Fibroblast of lung (primary cell): Measurements from ENCODE around the gene RNF220. TPM values are rescaled to one million over a fixed set of nuclear protein-coding genes. Genes with fewer than 3 reads are reported as not detected.

Experiments used
- DNase-seq, 2 donors: peaks; one replicate each; pipeline versions ENCODE4 v3.0.0 to v3.0.0-alpha.2; 2010; ENCODE audit warnings: low read depth in 2 of 2
- H2AFZ ChIP-seq: 2 replicates; pipeline ENCODE4 v1.5.1; 2012; ENCODE audit warnings: low read length, control low read depth, inconsistent platforms
- H3K27ac ChIP-seq: 2 replicates; pipeline ENCODE4 v1.5.1; 2011; ENCODE audit warnings: low read length, control low read depth; ENCODE audit not compliant: insufficient read depth
- H3K27me3 ChIP-seq: 2 replicates; pipeline ENCODE4 v1.5.1; 2011; ENCODE audit warnings: mild to moderate bottlenecking, low read length; ENCODE audit not compliant: control insufficient read depth, insufficient read depth
- H3K36me3 ChIP-seq: 2 replicates; pipeline ENCODE4 v1.5.1; 2011; ENCODE audit warnings: low read length; ENCODE audit not compliant: control insufficient read depth, insufficient read depth
- H3K4me1 ChIP-seq: 2 replicates; pipeline ENCODE4 v1.5.1; 2011; ENCODE audit warnings: low read length; ENCODE audit not compliant: control insufficient read depth, insufficient read depth; ENCODE audit errors: extremely low read depth
- H3K4me2 ChIP-seq: 2 replicates; pipeline ENCODE4 v1.5.1; 2011; ENCODE audit warnings: low read length, control low read depth; ENCODE audit not compliant: insufficient read depth; ENCODE audit errors: extremely low read depth
- H3K4me3 ChIP-seq, 4 experiments: fragments of 200-600 bp in 1 of 4; sonication (generic) in 1 of 4; replicated peaks in 1 of 4; 2 replicates each; pipeline ENCODE4 v1.5.1; 2011 to 2016; ENCODE audit warnings: low read length in 4 of 4, low read depth in 3 of 4, mild to moderate bottlenecking in 3 of 4, control low read depth in 2 of 4, inconsistent platforms in 1 of 4, mixed read lengths in 1 of 4; ENCODE audit not compliant: insufficient read depth in 1 of 4; ENCODE audit errors: control extremely low read depth in 1 of 4
- H3K79me2 ChIP-seq: 2 replicates; pipeline ENCODE4 v1.5.1; 2012; ENCODE audit warnings: mild to moderate bottlenecking, low read length, inconsistent platforms; ENCODE audit not compliant: control insufficient read depth, insufficient read depth
- H3K9ac ChIP-seq: 2 replicates; pipeline ENCODE4 v1.5.1; 2011; ENCODE audit warnings: mild to moderate bottlenecking, low read length, control low read depth; ENCODE audit not compliant: insufficient read depth
- H3K9me3 ChIP-seq: 2 replicates; pipeline ENCODE4 v1.5.1; 2012; ENCODE audit warnings: low read depth, low read length; ENCODE audit not compliant: control insufficient read depth, insufficient read depth
- H4K20me1 ChIP-seq: 2 replicates; pipeline ENCODE4 v1.5.1; 2011; ENCODE audit warnings: low read length; ENCODE audit not compliant: control insufficient read depth, insufficient read depth; ENCODE audit errors: extremely low read depth
- CTCF ChIP-seq, 2 donors: IDR thresholded peaks in 1 of 2; conservative IDR thresholded peaks in 1 of 2; 1 replicate in 1 of 2; 2 replicates in 1 of 2; pipeline ENCODE4 v1.5.1; 2011 to 2012; ENCODE audit warnings: low read length in 2 of 2, control low read depth in 1 of 2, inconsistent platforms in 1 of 2, low read depth in 1 of 2, mild to moderate bottlenecking in 1 of 2
- EZH2 ChIP-seq: IDR thresholded peaks from 2 replicates; pipeline ENCODE4 v1.5.1; 2012; ENCODE audit warnings: low read length, control low read depth, mild to moderate bottlenecking; ENCODE audit errors: missing control alignments
- polyA plus RNA-seq, 2 donors: library from polyadenylated mRNA; depleted of rRNA in 1 of 2; stranded (reverse) in 1 of 2; unstranded in 1 of 2; fragments of >200 nt; gene quantifications; 2 replicates each; pipeline ENCODE4 v1.2.1, GENCODE V29; 2011 to 2012; ENCODE audit warnings: missing spikeins in 1 of 2
- total RNA-seq: library from RNA; depleted of rRNA; stranded (reverse); fragments of >200 nt; gene quantifications from 2 replicates; pipeline ENCODE4 v1.2.1, GENCODE V29; 2014

The RNF220 gene
- total and polyA plus RNA-seq, 2 donors (not counting 1 experiment from before 2014, with no cell fraction given), result 42.3 to 52.0 TPM

GRCh38 chr1:44568128-44568900 is 163.3 kb downstream of the RNF220 start:
- Histone ChIP-seq H3K36me3 (no peaks in the 10 kb centered on the region), H4K20me1 (no peaks in the 10 kb centered on the region), H3K4me3 (no peak overlapping the region), H3K27ac (no peak overlapping the region), H2AFZ (no peak overlapping the region), H3K27me3 (peaks cover 20% of the 10 kb centered on the region), H3K4me1 (no peaks in the 10 kb centered on the region), H3K79me2 (no peaks in the 10 kb centered on the region), H3K9ac (no peak overlapping the region), H3K4me2 (no peak overlapping the region), H3K9me3 (no peaks in the 10 kb centered on the region)
- TF ChIP-seq CTCF (conservative IDR thresholded peaks at IDR 0.05 in 1 of 2, IDR thresholded peaks at IDR 0.05 in 1 of 2; ENCODE audit: low read depth in 1 of 2, low read length in 2 of 2), result no peak
- TF ChIP-seq EZH2, result no peak
- DNase-seq, result no peak

- no peak for DNase-seq
- Histone ChIP-seq H3K36me3 (no peaks in the 10 kb centered on the region), H3K27me3 (peaks cover 20% of the 10 kb centered on the region), H3K4me3 (no peak overlapping the region), H3K4me2 (no peak overlapping the region), H2AFZ (no peak overlapping the region), H3K27ac (no peak overlapping the region), H3K4me1 (no peaks in the 10 kb centered on the region), H3K9ac (no peak overlapping the region), H4K20me1 (no peaks in the 10 kb centered on the region), H3K79me2 (no peaks in the 10 kb centered on the region), H3K9me3 (no peaks in the 10 kb centered on the region)
- TF ChIP-seq CTCF (conservative IDR thresholded peaks at IDR 0.05 in 1 of 2, IDR thresholded peaks at IDR 0.05 in 1 of 2; ENCODE audit: low read depth in 1 of 2, low read length in 2 of 2), result no peak
- TF ChIP-seq EZH2, result no peak
Observed at GRCh38 chr1:44569491-44569890, 164.4 kb downstream of the RNF220 start.

GRCh38 chr1:44571712-44572571 is 166.9 kb downstream of the RNF220 start:
- Histone ChIP-seq H4K20me1 (no peaks in the 10 kb centered on the region), H3K79me2 (no peaks in the 10 kb centered on the region), H3K36me3 (no peaks in the 10 kb centered on the region), H3K4me2 (no peak overlapping the region), H3K4me1 (no peaks in the 10 kb centered on the region), H2AFZ (no peak overlapping the region), H3K27me3 (peaks cover 15% of the 10 kb centered on the region), H3K9me3 (no peaks in the 10 kb centered on the region), H3K4me3 (no peak overlapping the region), H3K9ac (no peak overlapping the region), H3K27ac (no peak overlapping the region)
- TF ChIP-seq CTCF (conservative IDR thresholded peaks at IDR 0.05 in 1 of 2, IDR thresholded peaks at IDR 0.05 in 1 of 2; ENCODE audit: low read depth in 1 of 2, low read length in 2 of 2) (peak; percentile 16 to 39), EZH2 (no peak)
- DNase-seq, result no peak
